ENCODE data around the gene KIF24. TPM values are rescaled to one million over a fixed set of nuclear protein-coding genes. Genes with fewer than 3 reads are reported as not detected.

Gene KIF24
- polyA plus RNA-seq, 1 of the 3 experiments (the other 2 are of a cell fraction), result 1.2 TPM

DNA sequence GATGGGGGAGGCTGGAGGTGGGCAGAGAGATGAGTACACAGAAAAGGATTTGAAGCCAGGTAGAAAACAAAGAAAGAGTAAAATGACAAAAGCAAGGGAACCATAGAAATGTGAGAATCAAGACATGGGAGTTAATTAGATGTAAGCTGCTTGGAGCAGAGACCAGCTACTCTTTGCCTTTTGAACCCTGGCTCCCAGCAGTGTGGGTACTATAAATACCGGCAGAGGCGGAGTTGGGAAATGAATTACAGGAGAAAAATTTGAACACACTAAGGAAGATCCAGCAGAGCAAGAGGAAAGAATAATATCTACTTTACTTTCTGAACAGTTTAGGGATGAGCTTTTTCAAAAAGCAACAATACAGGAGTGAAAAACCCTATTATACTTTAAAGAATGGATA is 36.5 kb downstream of the KIF24 start:
- WGBS (ENCODE audit: low lambda C conversion rate), result 53% methylated on average over 2 of the region's 2 CpGs
- CTCF ChIA-PET, result interaction anchor here (1.0 kb wide), 1 partner anchor 218 kb away, joined by 3 read pairs; no protein-coding TSS in a partner anchor
- no peak overlapping the region for H3K9ac ChIP-seq
- H3K9me2 ChIP-seq, result no peaks in the 10 kb centered on the region
- no peak overlapping the region for H3K4me3 ChIP-seq (ENCODE audit: low read depth in 2 of 2, low read length in 1 of 2)
- H3K36me3 ChIP-seq (replicated peaks in 1 of 2; ENCODE audit: control insufficient read depth in 1 of 2, insufficient read depth in 2 of 2, low read length in 1 of 2), result peaks cover 0 to 11% of the 10 kb centered on the region in 2 experiments
- H4K20me1 ChIP-seq (ENCODE audit: insufficient read depth), result no peaks in the 10 kb centered on the region
- no peaks in the 10 kb centered on the region for H3F3A ChIP-seq (replicated peaks; ENCODE audit: insufficient read depth)
- H3K4me1 ChIP-seq (ENCODE audit: control insufficient read depth in 1 of 2, insufficient read depth in 2 of 2, low read depth in 1 of 2, low read length in 1 of 2), result no peaks in the 10 kb centered on the region
- TF ChIP-seq FOSL2 (IDR thresholded peaks at IDR 0.05; ENCODE audit: borderline replicate concordance, low read depth) (no peak), CHD2 (IDR thresholded peaks at IDR 0.05; ENCODE audit: low read length, partially characterized antibody) (no peak), GABPA (IDR thresholded peaks at IDR 0.05; ENCODE audit: low read depth) (no peak), MXI1 (IDR thresholded peaks at IDR 0.05; ENCODE audit: low read depth, low read length) (no peak), USF2 (IDR thresholded peaks at IDR 0.05; ENCODE audit: borderline replicate concordance, low read depth, low read length) (no peak), TAF1 (IDR thresholded peaks at IDR 0.05; ENCODE audit: borderline replicate concordance, low read depth, low read length) (no peak), SIN3A (IDR thresholded peaks at IDR 0.05; ENCODE audit: borderline replicate concordance, low read depth, low read length) (no peak), SMC3 (IDR thresholded peaks at IDR 0.05; ENCODE audit: low read depth, low read length) (no peak), RFX5 (IDR thresholded peaks at IDR 0.05; ENCODE audit: low read length) (no peak), FOXM1 (IDR thresholded peaks at IDR 0.05; ENCODE audit: low read depth) (no peak), RCOR1 (IDR thresholded peaks at IDR 0.05; ENCODE audit: low read length) (no peak)
- TF ChIP-seq, protein P1, sequence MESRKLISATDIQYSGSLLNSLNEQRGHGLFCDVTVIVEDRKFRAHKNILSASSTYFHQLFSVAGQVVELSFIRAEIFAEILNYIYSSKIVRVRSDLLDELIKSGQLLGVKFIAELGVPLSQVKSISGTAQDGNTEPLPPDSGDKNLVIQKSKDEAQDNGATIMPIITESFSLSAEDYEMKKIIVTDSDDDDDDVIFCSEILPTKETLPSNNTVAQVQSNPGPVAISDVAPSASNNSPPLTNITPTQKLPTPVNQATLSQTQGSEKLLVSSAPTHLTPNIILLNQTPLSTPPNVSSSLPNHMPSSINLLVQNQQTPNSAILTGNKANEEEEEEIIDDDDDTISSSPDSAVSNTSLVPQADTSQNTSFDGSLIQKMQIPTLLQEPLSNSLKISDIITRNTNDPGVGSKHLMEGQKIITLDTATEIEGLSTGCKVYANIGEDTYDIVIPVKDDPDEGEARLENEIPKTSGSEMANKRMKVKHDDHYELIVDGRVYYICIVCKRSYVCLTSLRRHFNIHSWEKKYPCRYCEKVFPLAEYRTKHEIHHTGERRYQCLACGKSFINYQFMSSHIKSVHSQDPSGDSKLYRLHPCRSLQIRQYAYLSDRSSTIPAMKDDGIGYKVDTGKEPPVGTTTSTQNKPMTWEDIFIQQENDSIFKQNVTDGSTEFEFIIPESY (IDR thresholded peaks at IDR 0.05; ENCODE audit: borderline replicate concordance, low read depth), result no peak
- TF ChIP-seq, protein P2, sequence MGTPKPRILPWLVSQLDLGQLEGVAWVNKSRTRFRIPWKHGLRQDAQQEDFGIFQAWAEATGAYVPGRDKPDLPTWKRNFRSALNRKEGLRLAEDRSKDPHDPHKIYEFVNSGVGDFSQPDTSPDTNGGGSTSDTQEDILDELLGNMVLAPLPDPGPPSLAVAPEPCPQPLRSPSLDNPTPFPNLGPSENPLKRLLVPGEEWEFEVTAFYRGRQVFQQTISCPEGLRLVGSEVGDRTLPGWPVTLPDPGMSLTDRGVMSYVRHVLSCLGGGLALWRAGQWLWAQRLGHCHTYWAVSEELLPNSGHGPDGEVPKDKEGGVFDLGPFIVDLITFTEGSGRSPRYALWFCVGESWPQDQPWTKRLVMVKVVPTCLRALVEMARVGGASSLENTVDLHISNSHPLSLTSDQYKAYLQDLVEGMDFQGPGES (IDR thresholded peaks at IDR 0.05; ENCODE audit: low read depth, low read length), result no peak
- TF ChIP-seq, protein P3, sequence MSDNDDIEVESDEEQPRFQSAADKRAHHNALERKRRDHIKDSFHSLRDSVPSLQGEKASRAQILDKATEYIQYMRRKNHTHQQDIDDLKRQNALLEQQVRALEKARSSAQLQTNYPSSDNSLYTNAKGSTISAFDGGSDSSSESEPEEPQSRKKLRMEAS (IDR thresholded peaks at IDR 0.05; ENCODE audit: low read depth), result no peak
- POLR2A ChIA-PET, result no interaction called here
- H3K27ac ChIP-seq (ENCODE audit: low read depth in 2 of 2, low read length in 1 of 2), result no peak overlapping the region
- no peak overlapping the region for H3K4me2 ChIP-seq
- no peak for DNase-seq
- no peaks in the 10 kb centered on the region for H3K9me3 ChIP-seq
- no peaks in the 10 kb centered on the region for H3K27me3 ChIP-seq (ENCODE audit: insufficient read depth)
- H2AFZ ChIP-seq (ENCODE audit: low read depth), result no peak overlapping the region
- no peaks in the 10 kb centered on the region for H3K79me2 ChIP-seq (ENCODE audit: insufficient read depth)
